A549 (cell line): ENCODE measurements around the gene FNBP1L. TPM values are rescaled to one million over a fixed set of nuclear protein-coding genes. Genes with fewer than 3 reads are reported as not detected.

Experiments
- ATAC-seq, 2 experiments: fragments of 200-7000 bp in 1 of 2; fragments of >200 bp in 1 of 2; cut with Nextera tagmentation in 1 of 2; cut with Tn5 transposase in 1 of 2; 3 replicates each; pipeline versions ENCODE4 v1.8.0 to v1.9.1; 2018 to 2020; ENCODE audit warnings: mild to moderate bottlenecking in 1 of 2, moderate library complexity in 1 of 2
- CTCF ChIA-PET: fragments of 300-600 bp; sonication (Branson Sonifier 250); formaldehyde crosslinking; extraction: SDS; loops from one replicate; lab custom pipeline; 2021; ENCODE audit warnings: antibody characterized with exemption, inconsistent platforms; lab: Yijun Ruan, JAX
- POLR2A ChIA-PET: fragments of 350-600 bp; formaldehyde crosslinking; extraction: SDS; loops from one replicate; lab custom pipeline; 2021; ENCODE audit warnings: antibody characterized with exemption, inconsistent platforms; lab: Yijun Ruan, JAX
- DNase-seq, 2 experiments: peaks; one replicate each; pipeline versions ENCODE4 v3.0.0 to v3.0.0-alpha.2; 2011 to 2016; ENCODE audit warnings: low read depth in 1 of 2, low spot score in 1 of 2
- FAIRE-seq: peaks from 2 replicates; lab custom pipeline; 2011; peaks lifted over from hg19 to GRCh38; lab: Jason Lieb, UNC
- H3K27ac ChIP-seq, 2 experiments: fragments of >200 bp; sonication (Bioruptor Twin); formaldehyde crosslinking; 3 replicates each; pipeline ENCODE4 v1.5.1; 2016 to 2017
- H3K4me1 ChIP-seq: fragments of >200 bp; sonication (Bioruptor Twin); formaldehyde crosslinking; 3 replicates; pipeline ENCODE4 v1.6.1; 2016
- H3K4me2 ChIP-seq: fragments of >200 bp; sonication (Bioruptor Twin); formaldehyde crosslinking; 3 replicates; pipeline ENCODE4 v1.6.1; 2016
- H3K4me3 ChIP-seq: fragments of >200 bp; sonication (Bioruptor Twin); formaldehyde crosslinking; 3 replicates; pipeline ENCODE4 v1.5.1; 2016
- H3K9me3 ChIP-seq: fragments of >200 bp; sonication (Bioruptor Twin); formaldehyde crosslinking; 3 replicates; pipeline ENCODE4 v1.6.1; 2016
- BHLHE40 ChIP-seq: IDR thresholded peaks from 2 replicates; pipeline ENCODE4 v1.6.1; 2012; ENCODE audit warnings: low read depth, low read length, inconsistent platforms
- CBX8 ChIP-seq: fragments of 200-600 bp; sonication (generic); IDR thresholded peaks from 2 replicates; pipeline ENCODE4 v1.6.1; 2016
- EHF ChIP-seq: fragments of 250-450 bp; sonication (Bioruptor Pico); IDR thresholded peaks from 2 replicates; pipeline ENCODE4 v1.5.0; 2020; ENCODE audit warnings: mild to moderate bottlenecking
- FOSB ChIP-seq: fragments of 250-450 bp; sonication (Bioruptor Pico); IDR thresholded peaks from 2 replicates; pipeline ENCODE4 v1.5.0; 2020; ENCODE audit warnings: mild to moderate bottlenecking, moderate library complexity
- HEYL ChIP-seq: fragments of 250-450 bp; sonication (Bioruptor Pico); IDR thresholded peaks from 2 replicates; pipeline ENCODE4 v1.8.0; 2021; ENCODE audit warnings: mild to moderate bottlenecking, moderate library complexity
- HOXA7 ChIP-seq: fragments of 250-450 bp; sonication (Bioruptor Pico); IDR thresholded peaks from 2 replicates; pipeline ENCODE4 v1.5.0; 2020; ENCODE audit warnings: mild to moderate bottlenecking, moderate library complexity
- JUN ChIP-seq, 2 experiments: fragments of >200 bp; sonication (Bioruptor Twin); formaldehyde crosslinking; IDR thresholded peaks; 2 replicates in 1 of 2; 3 replicates in 1 of 2; pipeline ENCODE4 v1.6.1; 2016 to 2017
- JUNB ChIP-seq: fragments of >200 bp; sonication (Bioruptor Twin); formaldehyde crosslinking; IDR thresholded peaks from 2 replicates; pipeline ENCODE4 v1.6.1; 2016
- KDM1A ChIP-seq: fragments of 200-600 bp; sonication (generic); IDR thresholded peaks from 2 replicates; pipeline ENCODE4 v1.6.1; 2016; ENCODE audit warnings: low read depth, mild to moderate bottlenecking
- KDM5A ChIP-seq: fragments of 200-600 bp; sonication (generic); IDR thresholded peaks from 2 replicates; pipeline ENCODE4 v1.6.1; 2016; ENCODE audit warnings: antibody characterized with exemption, mild to moderate bottlenecking
- MAZ ChIP-seq: fragments of 150-350 bp; IDR thresholded peaks from 2 replicates; pipeline ENCODE4 v1.6.1; 2014; ENCODE audit warnings: antibody characterized with exemption, low read depth, low read length, borderline replicate concordance
- MYC ChIP-seq: IDR thresholded peaks from 2 replicates; pipeline ENCODE4 v1.6.1; 2012; ENCODE audit warnings: mild to moderate bottlenecking, inconsistent platforms, low read length, improper control_type of control experiment, borderline replicate concordance
- NPAS2 ChIP-seq: fragments of 250-450 bp; sonication (Bioruptor Pico); IDR thresholded peaks from 2 replicates; pipeline ENCODE4 v1.8.0; 2022; ENCODE audit warnings: mild to moderate bottlenecking, moderate library complexity, borderline replicate concordance
- NR3C1 ChIP-seq: fragments of >200 bp; sonication (Bioruptor Twin); formaldehyde crosslinking; IDR thresholded peaks from 3 replicates; pipeline ENCODE4 v1.6.1; 2017
- POLR2A ChIP-seq: IDR thresholded peaks from 2 replicates; pipeline ENCODE4 v1.6.1; 2012; ENCODE audit warnings: mild to moderate bottlenecking, low read length
- RAD21 ChIP-seq, 2 experiments: fragments of >200 bp in 1 of 2; sonication (Bioruptor Twin) in 1 of 2; formaldehyde crosslinking in 1 of 2; IDR thresholded peaks in 1 of 2; conservative IDR thresholded peaks in 1 of 2; 2 replicates in 1 of 2; 3 replicates in 1 of 2; pipeline ENCODE4 v1.6.1; 2012 to 2018; ENCODE audit warnings: inconsistent platforms in 1 of 2
- TP53 ChIP-seq: fragments of 250-450 bp; sonication (Bioruptor Pico); IDR thresholded peaks from 2 replicates; pipeline ENCODE4 v1.5.0; 2021; ENCODE audit warnings: mild to moderate bottlenecking, moderate library complexity
- ZFP36 ChIP-seq: fragments of 450-650 bp; IDR thresholded peaks from 2 replicates; pipeline ENCODE4 v1.6.1; 2014; ENCODE audit warnings: borderline replicate concordance; ENCODE audit not compliant: partially characterized antibody
- WGBS: methylation state at CpG from one replicate; pipeline ENCODE4 v1.1.6; 2017; ENCODE audit errors: missing lambda C conversion rate; 5-methylcytosine and 5-hydroxymethylcytosine counted together
- polyA plus RNA-seq, 4 experiments: library from polyadenylated mRNA; depleted of rRNA in 3 of 4; stranded (reverse); fragments of >200 nt; fragmentation: RNase III in 1 of 4; extraction: RNeasy Plus Mini Kit Qiagen cat#74134 plus additional on column Dnase treatment in 1 of 4; gene quantifications; 2 replicates in 3 of 4; 3 replicates in 1 of 4; pipeline ENCODE4 v1.2.3, GENCODE V29; 2011 to 2017
- TF ChIP-seq, protein P1 (sequence below): fragments of 200-600 bp; sonication (generic); IDR thresholded peaks from 2 replicates; pipeline ENCODE4 v1.6.1; 2016; ENCODE audit warnings: antibody characterized with exemption, mild to moderate bottlenecking, moderate library complexity
- TF ChIP-seq, protein P2 (sequence below): IDR thresholded peaks from 2 replicates; pipeline ENCODE4 v1.6.1; 2012
- TF ChIP-seq, protein P3 (sequence below): fragments of 250-450 bp; sonication (Bioruptor Pico); IDR thresholded peaks from 2 replicates; pipeline ENCODE4 v1.5.0; 2021; ENCODE audit warnings: mild to moderate bottlenecking, moderate library complexity, borderline replicate concordance
- TF ChIP-seq, protein P4 (sequence below): fragments of 250-450 bp; sonication (Bioruptor Pico); IDR thresholded peaks from 2 replicates; pipeline ENCODE4 v1.5.0; 2020; ENCODE audit warnings: low read depth, mild to moderate bottlenecking, moderate library complexity
- TF ChIP-seq, protein P5 (sequence below): fragments of 450-650 bp; IDR thresholded peaks from 2 replicates; pipeline ENCODE4 v1.6.1; 2014; ENCODE audit warnings: antibody characterized with exemption

Gene FNBP1L
- polyA plus RNA-seq, 2 of the 4 experiments (the other 2 are of a cell fraction) = 19.8 to 42.3 TPM

DNA sequence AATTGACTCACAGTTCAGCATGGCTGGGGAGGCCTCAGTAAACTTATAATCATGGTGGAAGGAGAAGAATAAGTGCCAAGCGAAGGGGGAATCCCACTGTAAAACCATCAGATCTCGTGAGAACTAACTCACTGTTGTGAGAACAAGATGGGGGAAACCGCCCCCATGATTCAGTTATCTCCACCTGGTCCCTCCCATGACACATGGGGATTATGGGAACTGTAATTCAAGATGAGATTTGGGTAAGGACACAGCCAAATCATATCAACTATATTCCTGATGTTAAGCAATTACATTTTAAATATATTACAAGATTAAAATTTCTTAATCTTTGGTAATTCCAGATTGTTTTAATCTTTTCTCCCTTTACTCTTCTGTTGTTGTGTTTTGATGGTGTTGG, 55.2 kb downstream of the FNBP1L start (continued):
- TF ChIP-seq, protein P1, sequence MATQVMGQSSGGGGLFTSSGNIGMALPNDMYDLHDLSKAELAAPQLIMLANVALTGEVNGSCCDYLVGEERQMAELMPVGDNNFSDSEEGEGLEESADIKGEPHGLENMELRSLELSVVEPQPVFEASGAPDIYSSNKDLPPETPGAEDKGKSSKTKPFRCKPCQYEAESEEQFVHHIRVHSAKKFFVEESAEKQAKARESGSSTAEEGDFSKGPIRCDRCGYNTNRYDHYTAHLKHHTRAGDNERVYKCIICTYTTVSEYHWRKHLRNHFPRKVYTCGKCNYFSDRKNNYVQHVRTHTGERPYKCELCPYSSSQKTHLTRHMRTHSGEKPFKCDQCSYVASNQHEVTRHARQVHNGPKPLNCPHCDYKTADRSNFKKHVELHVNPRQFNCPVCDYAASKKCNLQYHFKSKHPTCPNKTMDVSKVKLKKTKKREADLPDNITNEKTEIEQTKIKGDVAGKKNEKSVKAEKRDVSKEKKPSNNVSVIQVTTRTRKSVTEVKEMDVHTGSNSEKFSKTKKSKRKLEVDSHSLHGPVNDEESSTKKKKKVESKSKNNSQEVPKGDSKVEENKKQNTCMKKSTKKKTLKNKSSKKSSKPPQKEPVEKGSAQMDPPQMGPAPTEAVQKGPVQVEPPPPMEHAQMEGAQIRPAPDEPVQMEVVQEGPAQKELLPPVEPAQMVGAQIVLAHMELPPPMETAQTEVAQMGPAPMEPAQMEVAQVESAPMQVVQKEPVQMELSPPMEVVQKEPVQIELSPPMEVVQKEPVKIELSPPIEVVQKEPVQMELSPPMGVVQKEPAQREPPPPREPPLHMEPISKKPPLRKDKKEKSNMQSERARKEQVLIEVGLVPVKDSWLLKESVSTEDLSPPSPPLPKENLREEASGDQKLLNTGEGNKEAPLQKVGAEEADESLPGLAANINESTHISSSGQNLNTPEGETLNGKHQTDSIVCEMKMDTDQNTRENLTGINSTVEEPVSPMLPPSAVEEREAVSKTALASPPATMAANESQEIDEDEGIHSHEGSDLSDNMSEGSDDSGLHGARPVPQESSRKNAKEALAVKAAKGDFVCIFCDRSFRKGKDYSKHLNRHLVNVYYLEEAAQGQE = no peak
- TF ChIP-seq FOSB (CRISPR knock-in tag) (no peak), MAZ (no peak), MYC (no peak)
- TF ChIP-seq, protein P2, sequence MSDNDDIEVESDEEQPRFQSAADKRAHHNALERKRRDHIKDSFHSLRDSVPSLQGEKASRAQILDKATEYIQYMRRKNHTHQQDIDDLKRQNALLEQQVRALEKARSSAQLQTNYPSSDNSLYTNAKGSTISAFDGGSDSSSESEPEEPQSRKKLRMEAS = no peak

DNA sequence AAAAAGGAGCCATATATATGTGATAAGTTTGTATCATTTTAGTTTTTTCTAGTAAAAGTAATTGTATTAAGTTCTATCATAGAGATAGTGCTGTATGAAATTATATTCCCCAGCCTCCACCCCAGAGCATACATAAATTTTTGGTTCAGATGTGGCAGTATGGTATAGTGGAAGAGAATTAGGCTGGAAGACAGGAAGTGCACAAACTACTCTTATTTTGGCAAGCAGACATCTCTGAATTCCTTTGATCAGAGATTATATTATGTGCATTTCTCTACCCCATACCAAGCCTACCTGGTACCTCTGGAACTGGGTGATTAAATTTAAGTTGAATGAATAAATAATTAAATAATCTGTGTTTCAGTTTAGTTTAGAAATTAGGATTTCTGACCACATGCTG, 55.9 kb downstream of the FNBP1L start:
- CTCF ChIA-PET = no interaction called here
- no peaks in the 10 kb centered on the region for H3K4me1 ChIP-seq
- POLR2A ChIA-PET = no interaction called here
- H3K4me2 ChIP-seq = no peak overlapping the region
- no peak overlapping the region for H3K4me3 ChIP-seq
- FAIRE-seq (no peak), DNase-seq (no peak), ATAC-seq (no peak)
- H3K27ac ChIP-seq = no peak overlapping the region
- no peaks in the 10 kb centered on the region for H3K9me3 ChIP-seq
- no peak for TF ChIP-seq NPAS2 (CRISPR knock-in tag)
- TF ChIP-seq HOXA7 = no peak

DNA sequence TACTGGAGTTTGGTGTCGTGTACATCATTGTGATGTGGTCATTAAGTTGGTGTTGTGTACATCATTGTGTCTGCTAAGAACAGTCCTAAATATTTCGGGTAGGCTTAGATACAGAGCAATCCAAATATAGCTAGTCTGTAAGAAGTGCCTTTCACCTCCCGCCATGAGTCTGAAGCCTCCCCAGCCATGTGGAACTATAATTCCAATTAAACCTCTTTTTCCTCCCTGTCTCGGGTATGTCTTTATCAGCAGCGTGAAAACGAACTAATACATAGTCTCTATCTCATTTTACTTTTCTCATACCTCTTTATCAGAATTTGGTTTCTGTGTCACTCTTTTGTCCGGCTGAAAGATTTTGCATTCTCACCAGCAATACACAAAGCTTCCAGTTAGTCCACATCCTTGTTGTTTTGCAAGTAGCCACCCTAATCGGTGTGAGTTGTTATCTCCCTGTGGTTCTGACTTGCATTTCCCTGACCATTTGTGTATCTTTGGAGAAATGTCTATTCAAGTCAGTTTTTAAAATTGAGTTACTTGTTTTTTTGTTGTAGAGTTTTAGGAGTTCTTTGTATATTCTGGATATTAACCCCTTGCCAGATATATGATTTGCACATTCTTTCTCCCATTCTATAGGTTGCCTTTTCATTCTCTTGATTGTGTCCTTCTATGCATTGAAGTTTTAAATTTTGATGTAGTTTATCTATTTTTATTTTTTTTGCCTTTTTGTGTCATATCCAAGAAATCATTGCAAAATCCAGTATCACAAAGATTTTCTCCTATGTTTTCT, 56.5 kb downstream of the FNBP1L start:
- ATAC-seq (no peak), FAIRE-seq (no peak), DNase-seq (no peak)
- ChIA-PET POLR2A (interaction anchor here (0.6 kb wide), 1 partner anchor 178 kb away, joined by 4 read pairs; no protein-coding TSS in a partner anchor), CTCF (no interaction called here)
- TF ChIP-seq BHLHE40 (no peak), JUN (IDR thresholded peaks at IDR 0.05) (no peak), RAD21 (conservative IDR thresholded peaks at IDR 0.05 in 1 of 2, IDR thresholded peaks at IDR 0.05 in 1 of 2) (no peak)
- TF ChIP-seq, protein P3, sequence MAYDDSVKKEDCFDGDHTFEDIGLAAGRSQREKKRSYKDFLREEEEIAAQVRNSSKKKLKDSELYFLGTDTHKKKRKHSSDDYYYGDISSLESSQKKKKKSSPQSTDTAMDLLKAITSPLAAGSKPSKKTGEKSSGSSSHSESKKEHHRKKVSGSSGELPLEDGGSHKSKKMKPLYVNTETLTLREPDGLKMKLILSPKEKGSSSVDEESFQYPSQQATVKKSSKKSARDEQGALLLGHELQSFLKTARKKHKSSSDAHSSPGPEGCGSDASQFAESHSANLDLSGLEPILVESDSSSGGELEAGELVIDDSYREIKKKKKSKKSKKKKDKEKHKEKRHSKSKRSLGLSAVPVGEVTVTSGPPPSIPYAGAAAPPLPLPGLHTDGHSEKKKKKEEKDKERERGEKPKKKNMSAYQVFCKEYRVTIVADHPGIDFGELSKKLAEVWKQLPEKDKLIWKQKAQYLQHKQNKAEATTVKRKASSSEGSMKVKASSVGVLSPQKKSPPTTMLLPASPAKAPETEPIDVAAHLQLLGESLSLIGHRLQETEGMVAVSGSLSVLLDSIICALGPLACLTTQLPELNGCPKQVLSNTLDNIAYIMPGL = no peak
- no peak overlapping the region for H3K27ac ChIP-seq
- H3K4me3 ChIP-seq = no peak overlapping the region
- H3K4me1 ChIP-seq = no peaks in the 10 kb centered on the region
- WGBS = 91% methylated on average over 8 of the region's 8 CpGs
- no peaks in the 10 kb centered on the region for H3K9me3 ChIP-seq
- no peak overlapping the region for H3K4me2 ChIP-seq

DNA sequence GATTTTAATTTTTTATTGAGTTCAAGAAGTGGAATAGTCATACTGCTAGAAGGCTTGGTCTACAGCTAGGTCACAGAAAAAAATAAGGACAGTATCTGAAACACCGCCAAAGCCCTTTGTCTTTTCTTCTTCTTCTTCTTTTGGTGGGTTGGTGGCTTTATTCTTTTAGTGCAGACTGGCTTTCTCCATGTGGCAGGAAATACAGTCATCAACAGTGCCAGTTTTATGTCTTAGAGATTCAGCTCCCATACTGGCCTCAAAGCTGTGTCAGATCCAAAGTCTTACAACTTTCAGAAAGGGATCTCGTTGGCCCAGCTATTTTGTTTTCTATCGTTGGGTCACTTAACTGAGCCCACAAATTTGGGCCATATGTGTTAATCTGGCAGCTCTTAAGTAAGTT, 58.2 kb downstream of the FNBP1L start:
- Histone ChIP-seq H3K4me3 (no peak overlapping the region), H3K4me1 (no peaks in the 10 kb centered on the region), H3K9me3 (no peaks in the 10 kb centered on the region), H3K4me2 (no peak overlapping the region), H3K27ac (no peak overlapping the region)
- no peak for ATAC-seq
- ChIA-PET POLR2A (no interaction called here), CTCF (no interaction called here)
- WGBS = 93% methylated on average over 3 of the region's 3 CpGs
- DNase-seq = no peak
- FAIRE-seq = no peak
- TF ChIP-seq JUN (IDR thresholded peaks at IDR 0.05) (no peak), CBX8 (no peak), HEYL (CRISPR knock-in tag) (no peak), ZFP36 (no peak), NR3C1 (no peak), JUNB (no peak), POLR2A (no peak), TP53 (CRISPR knock-in tag) (no peak), KDM1A (no peak), KDM5A (no peak), EHF (CRISPR knock-in tag) (no peak)
- TF ChIP-seq, protein P3 = no peak
- TF ChIP-seq, protein P4, sequence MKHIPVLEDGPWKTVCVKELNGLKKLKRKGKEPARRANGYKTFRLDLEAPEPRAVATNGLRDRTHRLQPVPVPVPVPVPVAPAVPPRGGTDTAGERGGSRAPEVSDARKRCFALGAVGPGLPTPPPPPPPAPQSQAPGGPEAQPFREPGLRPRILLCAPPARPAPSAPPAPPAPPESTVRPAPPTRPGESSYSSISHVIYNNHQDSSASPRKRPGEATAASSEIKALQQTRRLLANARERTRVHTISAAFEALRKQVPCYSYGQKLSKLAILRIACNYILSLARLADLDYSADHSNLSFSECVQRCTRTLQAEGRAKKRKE (CRISPR knock-in tag) = no peak
- TF ChIP-seq, protein P5, sequence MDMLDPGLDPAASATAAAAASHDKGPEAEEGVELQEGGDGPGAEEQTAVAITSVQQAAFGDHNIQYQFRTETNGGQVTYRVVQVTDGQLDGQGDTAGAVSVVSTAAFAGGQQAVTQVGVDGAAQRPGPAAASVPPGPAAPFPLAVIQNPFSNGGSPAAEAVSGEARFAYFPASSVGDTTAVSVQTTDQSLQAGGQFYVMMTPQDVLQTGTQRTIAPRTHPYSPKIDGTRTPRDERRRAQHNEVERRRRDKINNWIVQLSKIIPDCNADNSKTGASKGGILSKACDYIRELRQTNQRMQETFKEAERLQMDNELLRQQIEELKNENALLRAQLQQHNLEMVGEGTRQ = no peak
